ENCODE measurements around the gene CARD8.

DNA sequence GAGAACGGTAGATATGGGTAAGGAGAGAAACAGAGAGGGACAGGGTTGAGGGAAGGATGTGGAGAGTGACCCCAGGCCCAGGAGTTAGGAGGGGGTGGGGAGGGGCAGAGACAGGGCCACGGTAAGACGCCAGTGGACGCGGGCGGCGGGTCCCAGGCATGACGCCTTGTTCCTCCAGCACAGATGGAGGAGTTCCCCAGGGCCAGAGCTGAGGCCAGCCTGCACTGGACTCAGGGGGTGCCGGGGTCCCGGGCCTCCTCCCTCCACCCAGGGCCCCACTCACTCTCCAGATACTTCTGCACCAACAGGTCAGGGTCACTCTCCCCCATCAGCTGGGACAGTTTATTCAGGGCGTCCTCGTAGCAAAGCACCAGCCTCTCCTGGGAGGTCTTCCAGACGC lies 47.7 kb upstream of the CARD8 start:
- TF ChIP-seq L3MBTL2 (conservative IDR thresholded peaks at IDR 0.05) (no peak), FOXM1 (IDR thresholded peaks at IDR 0.05; ENCODE audit: borderline replicate concordance) (no peak), LEF1 (IDR thresholded peaks at IDR 0.05; ENCODE audit: borderline replicate concordance) (no peak), FOXA1 (IDR thresholded peaks at IDR 0.05) (no peak), ELF4 (IDR thresholded peaks at IDR 0.05) (no peak), SUZ12 (IDR thresholded peaks at IDR 0.05) (no peak)

Measured in HEK293T (cell line).